B cell (primary cell): ENCODE data around the gene LENG1. TPM values are rescaled to one million over a fixed set of nuclear protein-coding genes. Genes with fewer than 3 reads are reported as not detected.
A peak's percentile ranks its signal among the peaks of the same experiment; 100 is the strongest.

Experiments
- ATAC-seq: fragments of 200-7000 bp; cut with Tn5 transposase; one replicate; pipeline ENCODE4 v1.10.0; 2021; ENCODE audit warnings: low read depth, mild to moderate bottlenecking, moderate number of reproducible peaks, moderate library complexity
- CTCF ChIA-PET: fragments of 350-600 bp; sonication (Branson Sonifier 250); formaldehyde crosslinking; loops from one replicate; lab custom pipeline; 2021; ENCODE audit warnings: antibody characterized with exemption, inconsistent platforms; lab: Charles Lee
- POLR2A ChIA-PET: fragments of 350-600 bp; sonication (Branson Sonifier 250); formaldehyde crosslinking; loops from one replicate; lab custom pipeline; 2021; ENCODE audit warnings: antibody characterized with exemption; lab: Charles Lee
- DNase-seq: peaks from one replicate; pipeline ENCODE4 v3.0.0; 2013
- H2AFZ ChIP-seq: 2 replicates; pipeline ENCODE4 v1.6.1; 2012; ENCODE audit warnings: mild to moderate bottlenecking, low read depth, low read length; ENCODE audit not compliant: insufficient read depth, poor library complexity, severe bottlenecking
- H3K27ac ChIP-seq, 2 donors: 1 replicate in 1 of 2; 2 replicates in 1 of 2; pipeline ENCODE4 v1.5.1; 2012 to 2013; ENCODE audit warnings: low read length in 2 of 2, mild to moderate bottlenecking in 2 of 2, moderate library complexity in 1 of 2
- H3K27me3 ChIP-seq, 4 experiments: fragments of 200-600 bp in 1 of 4; sonication (generic) in 1 of 4; replicated peaks in 1 of 4; 1 replicate in 2 of 4; 2 replicates in 2 of 4; pipeline versions ENCODE4 v1.6.1 to v1.7.0; 2013 to 2016; ENCODE audit warnings: low read length in 3 of 4, mild to moderate bottlenecking in 2 of 4, mixed read lengths in 1 of 4, moderate library complexity in 1 of 4; ENCODE audit not compliant: insufficient read depth in 4 of 4, control insufficient read depth in 3 of 4; ENCODE audit errors: control extremely low read depth in 1 of 4
- H3K36me3 ChIP-seq, 2 experiments: replicated peaks in 1 of 2; 1 replicate in 1 of 2; 2 replicates in 1 of 2; pipeline versions ENCODE4 v1.6.1 to v1.7.1; 2013; ENCODE audit warnings: low read length in 1 of 2; ENCODE audit not compliant: insufficient read depth in 2 of 2, control insufficient read depth in 1 of 2; ENCODE audit errors: control extremely low read depth in 1 of 2, extremely low read depth in 1 of 2
- H3K4me1 ChIP-seq, 2 donors: fragments of 200-600 bp in 1 of 2; sonication (generic) in 1 of 2; 1 replicate in 1 of 2; 2 replicates in 1 of 2; pipeline versions ENCODE4 v1.5.1 to v1.6.1; 2013 to 2017; ENCODE audit warnings: low read length in 2 of 2; ENCODE audit not compliant: control insufficient read depth in 2 of 2, insufficient read depth in 2 of 2
- H3K4me2 ChIP-seq: replicated peaks from 2 replicates; pipeline ENCODE3; 2012; ENCODE audit warnings: mild to moderate bottlenecking, low read depth, low read length; ENCODE audit not compliant: poor library complexity, severe bottlenecking
- H3K4me3 ChIP-seq, 5 experiments: fragments of 200-600 bp in 1 of 5; sonication (generic) in 1 of 5; 1 replicate in 3 of 5; 2 replicates in 2 of 5; pipeline versions ENCODE4 v1.5.1 to v1.7.0; 2011 to 2016; ENCODE audit warnings: low read length in 4 of 5, mild to moderate bottlenecking in 4 of 5, low read depth in 2 of 5, control low read depth in 1 of 5, moderate library complexity in 1 of 5; ENCODE audit not compliant: insufficient read depth in 1 of 5; ENCODE audit errors: control extremely low read depth in 1 of 5, extremely low read depth in 1 of 5
- H3K79me2 ChIP-seq: fragments of 200-600 bp; sonication (generic); one replicate; pipeline ENCODE4 v1.6.0; 2016; ENCODE audit warnings: low read length; ENCODE audit not compliant: control insufficient read depth, insufficient read depth
- H3K9ac ChIP-seq: fragments of 200-600 bp; sonication (generic); 2 replicates; pipeline ENCODE4 v1.6.1; 2017; ENCODE audit warnings: mild to moderate bottlenecking, low read length, moderate library complexity
- H3K9me3 ChIP-seq, 3 donors: one replicate each; pipeline versions ENCODE4 v1.6.1 to v1.7.1; 2013; ENCODE audit warnings: low read length in 2 of 3; ENCODE audit not compliant: control insufficient read depth in 2 of 3, insufficient read depth in 1 of 3; ENCODE audit errors: control extremely low read depth in 1 of 3
- H4K20me1 ChIP-seq: 2 replicates; pipeline ENCODE4 v1.6.0; 2012; ENCODE audit warnings: mild to moderate bottlenecking, low read length; ENCODE audit not compliant: insufficient read depth, control insufficient read depth, poor library complexity, severe bottlenecking
- H3K27ac Mint-ChIP-seq: one replicate; pipeline ENCODE4 v1.8.0; 2021; ENCODE audit warnings: mixed read lengths
- H3K27me3 Mint-ChIP-seq: one replicate; pipeline ENCODE4 v1.8.0; 2021; ENCODE audit warnings: mixed read lengths
- H3K4me1 Mint-ChIP-seq: one replicate; pipeline ENCODE4 v1.8.0; 2021; ENCODE audit warnings: mixed read lengths
- H3K4me3 Mint-ChIP-seq: one replicate; pipeline ENCODE4 v1.8.0; 2021; ENCODE audit warnings: mixed read lengths
- H3K9me3 Mint-ChIP-seq: one replicate; pipeline ENCODE4 v1.8.0; 2022; ENCODE audit warnings: mixed read lengths; ENCODE audit not compliant: insufficient read depth
- CTCF ChIP-seq: fragments of 200-600 bp; IDR thresholded peaks from one replicate; pipeline ENCODE4 v1.8.0; 2022; ENCODE audit warnings: antibody characterized with exemption, mild to moderate bottlenecking
- EZH2 ChIP-seq: IDR thresholded peaks from 2 replicates; pipeline ENCODE4 v1.6.1; 2012; ENCODE audit warnings: borderline replicate concordance, low read depth, mild to moderate bottlenecking, moderate library complexity, low read length; ENCODE audit not compliant: insufficient read depth, poor library complexity, severe bottlenecking
- WGBS: methylation state at CpG from one replicate; pipeline ENCODE4 v1.1.5; 2013; ENCODE audit warnings: missing lambda C conversion rate; ENCODE audit not compliant: insufficient coverage; 5-methylcytosine and 5-hydroxymethylcytosine counted together
- intact Hi-C: fragments of 100-400 bp; cut with micrococcal nuclease; formaldehyde crosslinking; loops from one replicate; pipeline ENCODE4 v1.10.0; 2022
- polyA plus RNA-seq: library from polyadenylated mRNA; depleted of rRNA; stranded (reverse); fragments of >200 nt; gene quantifications from 2 replicates; pipeline ENCODE4 v1.2.3, GENCODE V29; 2012
- total RNA-seq, 2 donors: library from RNA; stranded (reverse); fragments of 120-200 nt in 1 of 2; gene quantifications; 1 replicate in 1 of 2; 2 replicates in 1 of 2; pipeline versions ENCODE4 v1.2.3 to v1.2.4, GENCODE V29; 2013 to 2022

LENG1 gene
- total and polyA plus RNA-seq, 2 donors (not counting 1 experiment from before 2014, with no cell fraction given) = 9.2 to 16.5 TPM

GRCh38 chr19:54141356-54141755 is 18.2 kb downstream of the LENG1 start:
- CTCF ChIA-PET = interaction anchor here (1.6 kb wide), 1 partner anchor 18 kb away, joined by 4 read pairs; the partner anchor contains the start of gene LENG1
- no peak overlapping the region for H3K9ac ChIP-seq
- peaks cover 82% of the 10 kb centered on the region for H4K20me1 ChIP-seq
- DNase-seq (no peak), ATAC-seq (no peak)
- WGBS = 100% methylated on average over 1 of the region's 3 CpGs
- peaks cover 42% of the 10 kb centered on the region for H3K4me1 Mint-ChIP-seq
- no peak for TF ChIP-seq CTCF
- no peak for TF ChIP-seq EZH2
- H3K27me3 ChIP-seq = no peaks in the 10 kb centered on the region
- no peak overlapping the region for H3K4me2 ChIP-seq
- no peak overlapping the region for H2AFZ ChIP-seq
- intact Hi-C loops = no loop called here
- H3K4me3 Mint-ChIP-seq = no peak overlapping the region
- H3K36me3 ChIP-seq = peaks cover 0 to 60% of the 10 kb centered on the region in 2 experiments
- H3K4me3 ChIP-seq = no peak overlapping the region
- H3K79me2 ChIP-seq = peaks cover 74% of the 10 kb centered on the region
- H3K9me3 ChIP-seq = no peaks in the 10 kb centered on the region
- no peak overlapping the region for H3K27ac ChIP-seq
- H3K9me3 Mint-ChIP-seq = no peaks in the 10 kb centered on the region
- POLR2A ChIA-PET = no interaction called here
- peaks cover 19 to 25% of the 10 kb centered on the region in 2 donors for H3K4me1 ChIP-seq
- no peak overlapping the region for H3K27ac Mint-ChIP-seq
- H3K27me3 Mint-ChIP-seq = no peaks in the 10 kb centered on the region

- no peak for TF ChIP-seq EZH2
- TF ChIP-seq CTCF = no peak
- CTCF ChIA-PET = interaction anchor here (0.7 to 1.1 kb wide), 3 partner anchors 20 to 29 kb away, joined by 3 read pairs; partner anchors contain the start of gene LENG1
- intact Hi-C loops = no loop called here
- WGBS = 59% methylated on average over 17 of the region's 31 CpGs
- H3K4me1 ChIP-seq = peaks cover 24 to 32% of the 10 kb centered on the region in 2 donors
- H2AFZ ChIP-seq = no peak overlapping the region
- no peak for ATAC-seq
- Mint-ChIP-seq H3K4me3 (peak overlapping the region; percentile 89), H3K9me3 (no peaks in the 10 kb centered on the region), H3K4me1 (peaks cover 49% of the 10 kb centered on the region), H3K27me3 (peaks cover 4% of the 10 kb centered on the region), H3K27ac (peak overlapping the region; percentile 90)
- H3K27me3 ChIP-seq = peaks cover 0 to 13% (median 2%) of the 10 kb centered on the region in 4 experiments
- H3K4me3 ChIP-seq = peak overlapping the region; percentile 5 to 94 (median 79)
- peaks cover 58% of the 10 kb centered on the region for H4K20me1 ChIP-seq
- H3K36me3 ChIP-seq = peaks cover 0 to 33% of the 10 kb centered on the region in 2 experiments
- DNase-seq = no peak
- POLR2A ChIA-PET = no interaction called here
- peak overlapping the region; percentile 93 for H3K9ac ChIP-seq
- peak overlapping the region; percentile 96 for H3K4me2 ChIP-seq
- H3K79me2 ChIP-seq = peaks cover 60% of the 10 kb centered on the region
- H3K27ac ChIP-seq = peak overlapping the region in 1 of 2 donors; percentile 96
- no peaks in the 10 kb centered on the region for H3K9me3 ChIP-seq
Measured at GRCh38 chr19:54138489-54139256, 20.8 kb downstream of the LENG1 start.
